Right lobe of liver (tissue), 6 donors: ENCODE measurements around the gene RPL39L. TPM values are rescaled to one million over a fixed set of nuclear protein-coding genes. Genes with fewer than 3 reads are reported as not detected.

Experiments
- ATAC-seq, 4 donors: fragments of 200-7000 bp; cut with Tn5 transposase; one replicate each; pipeline ENCODE4 v1.9.1; 2020; ENCODE audit warnings: mild to moderate bottlenecking in 4 of 4, moderate library complexity in 4 of 4
- DNase-seq, 3 donors: peaks; one replicate each; pipeline ENCODE4 v3.0.0-alpha.2; 2020
- H3K27ac ChIP-seq, 3 donors: fragments of 200-600 bp; one replicate each; pipeline ENCODE4 v1.8.0; 2022
- H3K27me3 ChIP-seq, 2 donors: fragments of 200-600 bp; one replicate each; pipeline ENCODE4 v1.8.0; 2022
- H3K36me3 ChIP-seq, 4 donors: fragments of 200-600 bp; sonication (generic) in 1 of 4; one replicate each; pipeline versions ENCODE4 v1.5.1 to v1.8.0; 2017 to 2022; ENCODE audit warnings: control low read depth in 1 of 4
- H3K4me1 ChIP-seq, 4 donors: fragments of 200-600 bp; sonication (generic) in 1 of 4; one replicate each; pipeline versions ENCODE4 v1.5.1 to v1.8.0; 2017 to 2022; ENCODE audit warnings: control low read depth in 1 of 4
- H3K4me3 ChIP-seq, 3 donors: fragments of 200-600 bp; one replicate each; pipeline ENCODE4 v1.8.0; 2022
- H3K9me3 ChIP-seq, 4 donors: fragments of 200-600 bp; sonication (generic) in 1 of 4; one replicate each; pipeline versions ENCODE4 v1.5.1 to v1.8.0; 2017 to 2022; ENCODE audit warnings: control low read depth in 1 of 4
- POLR2A ChIP-seq: fragments of 450-650 bp; IDR thresholded peaks from one replicate; pipeline ENCODE4 v1.6.1; 2017; ENCODE audit warnings: antibody characterized with exemption, mild to moderate bottlenecking
- WGBS: methylation state at CpG from one replicate; pipeline ENCODE4 v1.1.6; 2018; ENCODE audit warnings: low coverage, low lambda C conversion rate; ENCODE audit not compliant: insufficient coverage; ENCODE audit errors: missing lambda C conversion rate; 5-methylcytosine and 5-hydroxymethylcytosine counted together
- intact Hi-C, 2 donors: fragments of 100-400 bp; cut with DNase I; formaldehyde crosslinking; loops; one replicate each; pipeline versions ENCODE4 v1.11.2 to v1.14.1; 2022
- total RNA-seq, 6 experiments: library from RNA; depleted of rRNA in 2 of 6; stranded (reverse); fragments of >200 nt in 2 of 6; fragmentation: NEBNext Ultra II Directional in 3 of 6; extraction: Animal tissue kit (Norgen Biotek cat#: 25700) in 3 of 6; gene quantifications; one replicate each; pipeline versions ENCODE4 v1.1.0 to v1.2.4, GENCODE V29; 2016 to 2023
- TF ChIP-seq, protein P1 (sequence below), 4 donors: fragments of 200-600 bp in 3 of 4; fragments of 450-650 bp in 1 of 4; IDR thresholded peaks; one replicate each; pipeline versions ENCODE4 v1.5.1 to v1.8.0; 2016 to 2022; ENCODE audit warnings: antibody characterized with exemption in 4 of 4, mild to moderate bottlenecking in 2 of 4
- donor health status: DM: no; HTN: yes; CAD: no.
- donor health status: DM: no; HTN: no; CAD: no.
- donor health status: DM: no; HTN: no; CAD: no.
- donor health status: DM: no; HTN: yes; CAD: no.
- donor health status: DM: no; HTN: yes; CAD: no.

RPL39L gene
- total RNA-seq, 6 experiments from 2014 or later = 1.2 to 10.5 (median 2.9) TPM

DNA sequence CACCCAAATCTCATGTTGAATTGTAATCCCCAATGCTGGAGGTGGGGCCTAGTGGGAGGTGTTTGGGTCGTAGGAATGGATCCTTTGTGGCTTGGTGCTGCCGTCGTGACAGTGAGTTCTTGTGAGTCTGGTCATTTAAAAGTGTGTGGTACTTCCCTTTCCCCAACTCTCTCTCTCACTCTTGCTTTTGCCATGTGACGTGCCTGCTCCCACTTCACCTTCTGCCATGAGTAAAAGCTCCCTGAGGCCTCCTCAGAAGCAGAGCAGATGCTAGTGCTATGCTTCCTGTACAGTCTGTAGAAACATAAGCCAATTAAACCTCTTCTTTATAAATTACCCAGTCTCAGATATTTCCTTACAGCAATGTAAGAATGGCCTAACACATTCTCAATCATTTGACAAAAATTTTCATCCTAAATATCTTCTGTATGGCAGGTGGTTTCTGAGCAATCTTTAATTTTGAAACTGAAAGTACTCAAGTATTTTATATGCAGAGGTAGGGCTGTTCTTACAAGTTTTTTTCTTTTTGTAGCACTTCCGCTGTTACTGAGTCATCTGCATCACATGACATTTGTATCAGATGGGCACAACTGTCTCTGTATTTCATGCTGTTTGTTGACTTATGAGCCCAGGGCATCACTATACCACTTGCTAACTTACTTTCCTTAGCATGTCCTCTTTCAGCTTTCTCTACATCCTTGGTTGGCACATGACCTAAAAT, 8.8 kb downstream of the RPL39L start:
- H3K36me3 ChIP-seq = no peaks in the 10 kb centered on the region
- ATAC-seq = peak; percentile 92 to 100 (median 98)
- WGBS = 48% methylated on average over 5 of the region's 5 CpGs
- H3K9me3 ChIP-seq = no peaks in the 10 kb centered on the region
- intact Hi-C loops = no loop called here
- no peak for DNase-seq
- TF ChIP-seq POLR2A = no peak
- TF ChIP-seq, protein P1, sequence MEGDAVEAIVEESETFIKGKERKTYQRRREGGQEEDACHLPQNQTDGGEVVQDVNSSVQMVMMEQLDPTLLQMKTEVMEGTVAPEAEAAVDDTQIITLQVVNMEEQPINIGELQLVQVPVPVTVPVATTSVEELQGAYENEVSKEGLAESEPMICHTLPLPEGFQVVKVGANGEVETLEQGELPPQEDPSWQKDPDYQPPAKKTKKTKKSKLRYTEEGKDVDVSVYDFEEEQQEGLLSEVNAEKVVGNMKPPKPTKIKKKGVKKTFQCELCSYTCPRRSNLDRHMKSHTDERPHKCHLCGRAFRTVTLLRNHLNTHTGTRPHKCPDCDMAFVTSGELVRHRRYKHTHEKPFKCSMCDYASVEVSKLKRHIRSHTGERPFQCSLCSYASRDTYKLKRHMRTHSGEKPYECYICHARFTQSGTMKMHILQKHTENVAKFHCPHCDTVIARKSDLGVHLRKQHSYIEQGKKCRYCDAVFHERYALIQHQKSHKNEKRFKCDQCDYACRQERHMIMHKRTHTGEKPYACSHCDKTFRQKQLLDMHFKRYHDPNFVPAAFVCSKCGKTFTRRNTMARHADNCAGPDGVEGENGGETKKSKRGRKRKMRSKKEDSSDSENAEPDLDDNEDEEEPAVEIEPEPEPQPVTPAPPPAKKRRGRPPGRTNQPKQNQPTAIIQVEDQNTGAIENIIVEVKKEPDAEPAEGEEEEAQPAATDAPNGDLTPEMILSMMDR (IDR thresholded peaks at IDR 0.05) = no peak
- peaks cover 0 to 3% (median 0%) of the 10 kb centered on the region in 4 donors for H3K4me1 ChIP-seq
- peak overlapping the region; percentile 34 to 61 (median 52) for H3K27ac ChIP-seq
- no peaks in the 10 kb centered on the region for H3K27me3 ChIP-seq
- H3K4me3 ChIP-seq = peak overlapping the region in 1 of 3 donors; percentile 20

DNA sequence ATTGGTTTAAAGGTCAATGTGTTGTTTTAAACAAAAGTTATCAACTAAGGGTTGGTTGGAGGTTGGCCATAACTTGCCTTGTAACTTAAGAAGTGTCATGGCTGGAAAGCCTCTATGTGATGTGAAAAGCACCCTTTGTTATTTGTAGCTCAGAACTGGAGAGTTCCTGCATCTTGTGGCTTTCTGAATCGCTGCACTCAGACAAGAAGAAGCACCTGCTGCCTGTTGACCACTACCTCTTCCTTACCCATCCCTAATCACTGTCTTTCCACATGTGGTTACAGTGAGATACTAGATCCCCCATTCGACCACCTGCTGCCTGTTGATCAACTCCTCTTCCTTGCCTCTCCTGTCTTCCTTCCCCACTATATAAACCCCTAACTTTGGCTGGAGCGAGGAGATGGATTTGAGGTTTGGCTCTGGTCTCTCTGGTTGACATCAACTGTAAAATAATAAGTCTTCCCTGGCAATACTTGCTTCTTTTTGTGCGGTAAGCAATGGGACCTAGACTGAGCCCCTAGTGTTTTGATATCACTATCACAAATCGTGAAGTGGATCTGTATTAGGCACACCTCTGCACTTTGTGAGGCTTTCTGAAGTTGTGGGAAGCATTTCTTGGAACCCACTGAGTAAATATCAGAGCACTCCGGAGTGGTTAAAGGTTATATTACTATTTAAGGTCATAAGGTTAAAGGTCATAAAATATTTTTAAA, 13.8 kb downstream of the RPL39L start:
- H3K36me3 ChIP-seq = no peaks in the 10 kb centered on the region

DNA sequence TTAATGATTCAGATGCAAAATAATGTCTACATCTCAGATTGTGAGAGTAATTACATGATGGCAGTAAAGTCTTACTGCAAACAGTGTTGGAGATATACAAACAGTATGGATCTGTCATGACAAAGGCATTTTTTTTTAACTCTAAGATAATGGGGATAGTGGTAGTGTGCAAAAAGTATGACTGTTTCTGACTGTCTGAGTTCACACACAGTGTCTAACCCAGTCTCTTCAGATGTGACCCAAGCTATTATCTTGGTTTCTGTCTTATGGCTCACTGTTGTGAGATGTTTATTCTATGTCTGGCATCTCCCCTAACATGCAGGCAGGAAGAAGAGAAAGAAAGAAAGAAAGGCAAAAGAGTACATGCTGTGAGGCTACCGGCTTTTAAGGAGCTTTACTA, 17.0 kb downstream of the RPL39L start:
- intact Hi-C loops = no loop called here
- Histone ChIP-seq H3K27ac (no peak overlapping the region), H3K4me3 (no peak overlapping the region), H3K4me1 (no peaks in the 10 kb centered on the region), H3K9me3 (no peaks in the 10 kb centered on the region), H3K27me3 (no peaks in the 10 kb centered on the region), H3K36me3 (no peaks in the 10 kb centered on the region)
- ATAC-seq (no peak), DNase-seq (no peak)
- WGBS = 100% methylated on average over 1 of the region's 1 CpG
- no peak for TF ChIP-seq POLR2A
- TF ChIP-seq, protein P1 (IDR thresholded peaks at IDR 0.05) = no peak

More for the DNA sequence above, 13.8 kb downstream of the RPL39L start:
- 64% methylated on average over 6 of the region's 6 CpGs for WGBS
- H3K9me3 ChIP-seq = no peaks in the 10 kb centered on the region
- no peaks in the 10 kb centered on the region for H3K4me1 ChIP-seq
- TF ChIP-seq, protein P1 (IDR thresholded peaks at IDR 0.05) = no peak
- TF ChIP-seq POLR2A = no peak
- ATAC-seq (no peak), DNase-seq (no peak)
- no peak overlapping the region for H3K27ac ChIP-seq
- H3K4me3 ChIP-seq = no peak overlapping the region
- no peaks in the 10 kb centered on the region for H3K27me3 ChIP-seq
- intact Hi-C loops = no loop called here

DNA sequence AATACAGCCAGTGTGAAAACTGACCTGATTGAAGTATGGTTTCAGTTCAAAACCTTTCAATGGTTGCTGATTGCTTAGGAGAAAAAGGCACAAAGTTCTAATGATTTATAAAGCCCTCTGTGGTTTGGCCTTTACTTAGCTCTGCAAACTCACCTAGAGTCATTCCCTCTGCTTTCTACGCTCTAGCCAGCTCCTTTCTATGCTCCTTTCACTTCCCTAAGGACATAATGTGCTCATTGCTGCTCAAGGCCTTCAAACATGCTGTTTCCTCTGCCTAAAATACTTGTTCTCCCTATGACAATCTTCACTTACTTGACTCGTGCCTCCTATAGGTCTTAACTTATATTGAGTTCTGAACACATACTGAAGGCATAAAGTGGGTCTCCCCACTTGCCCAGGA, 19.0 kb downstream of the RPL39L start:
- intact Hi-C loops = no loop called here
- 70% methylated on average over 2 of the region's 2 CpGs for WGBS
- no peak for TF ChIP-seq POLR2A
- TF ChIP-seq, protein P1 (IDR thresholded peaks at IDR 0.05) = no peak
- Histone ChIP-seq H3K9me3 (no peaks in the 10 kb centered on the region), H3K27me3 (no peaks in the 10 kb centered on the region), H3K36me3 (no peaks in the 10 kb centered on the region), H3K4me3 (no peak overlapping the region), H3K4me1 (no peaks in the 10 kb centered on the region), H3K27ac (no peak overlapping the region)
- ATAC-seq (no peak), DNase-seq (no peak)
